Kidney glomerular epithelial cell (primary cell): Measurements from ENCODE around the gene SNAPC2.
"Not testable (repeated sequence)": the region's sequence is repeated elsewhere in the genome, so short reads cannot be mapped to it uniquely, and the experiment has no call there.

Experiments used
- DNase-seq: peaks from one replicate; lab custom pipeline; 2025; lab: John Stamatoyannopoulos, UW

The SNAPC2 gene

GRCh38 chr19:7933411-7933810 lies 13.3 kb downstream of the SNAPC2 start:
- no peak for DNase-seq

GRCh38 chr19:7933828-7934725 lies 13.9 kb downstream of the SNAPC2 start:
- no peak for DNase-seq

GRCh38 chr19:7934766-7935165 lies 14.6 kb downstream of the SNAPC2 start:
- no peak for DNase-seq

- no peak for DNase-seq
These were observed 20.7 kb downstream of the SNAPC2 start for GRCh38 chr19:7940841-7941240.

- DNase-seq = no peak
These were observed 21.9 kb downstream of the SNAPC2 start for GRCh38 chr19:7941895-7942596.

- no peak for DNase-seq
These were observed 22.9 kb downstream of the SNAPC2 start for GRCh38 chr19:7942981-7943443.

GRCh38 chr19:7943444-7944176 lies 23.5 kb downstream of the SNAPC2 start, which contains the start of gene TIMM44:
Gene TIMM44 (minus strand): TSS chr19:7943666. CDS start chr19:7943651, 15 bp downstream.
- DNase-seq = peak; percentile 99

- DNase-seq = peak; percentile 77
These were observed 24.1 kb downstream of the SNAPC2 start for GRCh38 chr19:7944177-7944761.

GRCh38 chr19:7947939-7948338 lies 27.8 kb downstream of the SNAPC2 start:
- no peak for DNase-seq

- DNase-seq = peak; percentile 13
These were observed 32.9 kb downstream of the SNAPC2 start for GRCh38 chr19:7953060-7953459.

GRCh38 chr19:7953576-7953975 lies 33.4 kb downstream of the SNAPC2 start:
- DNase-seq = no peak

GRCh38 chr19:7955696-7956095 lies 35.6 kb downstream of the SNAPC2 start:
- no peak for DNase-seq

GRCh38 chr19:7959211-7959610 lies 39.1 kb downstream of the SNAPC2 start:
- DNase-seq = no peak

- DNase-seq = not testable (repeated sequence)
These were observed 40.9 kb downstream of the SNAPC2 start for GRCh38 chr19:7961082-7961481.

GRCh38 chr19:7961920-7962626 lies 41.9 kb downstream of the SNAPC2 start:
- no peak for DNase-seq

GRCh38 chr19:7962644-7963268 lies 42.6 kb downstream of the SNAPC2 start:
- DNase-seq = no peak

- DNase-seq = no peak
These were observed 43.4 kb downstream of the SNAPC2 start for GRCh38 chr19:7963566-7963965.

GRCh38 chr19:7965259-7965841 lies 45.2 kb downstream of the SNAPC2 start:
- DNase-seq = no peak

- DNase-seq = no peak
These were observed 46.0 kb downstream of the SNAPC2 start for GRCh38 chr19:7965921-7966665.
